Endothelial cell of umbilical vein (primary cell): Measurements from ENCODE around the gene SWAP70. TPM values are rescaled to one million over a fixed set of nuclear protein-coding genes. Genes with fewer than 3 reads are reported as not detected.

ENCODE experiments used
- BruUV-seq: library from RNA; stranded (reverse); fragments of 400-500 nt; replicated peaks from 2 replicates; lab custom pipeline; 2021; lab: Mats Ljungman, UMichigan
- CTCF ChIA-PET: fragments of 300-600, 350-600 bp; sonication (Branson Sonifier 250); formaldehyde crosslinking; loops from one replicate; lab custom pipeline; 2021; ENCODE audit warnings: antibody characterized with exemption, inconsistent platforms; lab: Charles Lee
- POLR2A ChIA-PET: fragments of 300-600, 350-600 bp; sonication (Branson Sonifier 250); formaldehyde crosslinking; loops from one replicate; lab custom pipeline; 2021; ENCODE audit warnings: antibody characterized with exemption, inconsistent platforms; lab: Charles Lee
- DNase-seq: peaks from one replicate; pipeline ENCODE4 v3.0.0-alpha.2; 2011; ENCODE audit warnings: low read depth, low spot score
- FAIRE-seq: peaks from 2 replicates; lab custom pipeline; 2011; peaks lifted over from hg19 to GRCh38; lab: Jason Lieb, UNC
- H2AFZ ChIP-seq: 2 replicates; pipeline ENCODE4 v1.6.0; 2012; ENCODE audit warnings: low read depth, low read length, control low read depth, inconsistent platforms
- H3K27ac ChIP-seq: 2 replicates; pipeline ENCODE4 v1.5.1; 2011; ENCODE audit warnings: low read depth, mild to moderate bottlenecking, control low read depth, low read length, moderate library complexity; ENCODE audit not compliant: insufficient read depth
- H3K27me3 ChIP-seq, 2 experiments: 2 replicates each; pipeline versions ENCODE4 v1.6.0 to v1.6.1; 2011; ENCODE audit warnings: low read length in 2 of 2, mixed read lengths in 1 of 2; ENCODE audit not compliant: control insufficient read depth in 2 of 2, insufficient read depth in 2 of 2
- H3K36me3 ChIP-seq, 2 experiments: 2 replicates in 1 of 2; 3 replicates in 1 of 2; pipeline ENCODE4 v1.5.1; 2011; ENCODE audit warnings: low read length in 2 of 2, mild to moderate bottlenecking in 1 of 2, moderate library complexity in 1 of 2; ENCODE audit not compliant: control insufficient read depth in 2 of 2, insufficient read depth in 2 of 2; ENCODE audit errors: extremely low read depth in 1 of 2
- H3K4me1 ChIP-seq: 3 replicates; pipeline ENCODE4 v1.5.1; 2011; ENCODE audit warnings: mild to moderate bottlenecking, low read length; ENCODE audit not compliant: control insufficient read depth, insufficient read depth; ENCODE audit errors: extremely low read depth
- H3K4me2 ChIP-seq: 2 replicates; pipeline ENCODE4 v1.6.1; 2011; ENCODE audit warnings: low read length, control low read depth, mixed read lengths; ENCODE audit not compliant: insufficient read depth
- H3K4me3 ChIP-seq, 3 experiments: fragments of 200-600 bp in 1 of 3; sonication (generic), shearing (Covaris generic) in 1 of 3; replicated peaks in 1 of 3; 2 replicates each; pipeline ENCODE4 v1.5.1; 2011 to 2016; ENCODE audit warnings: control low read depth in 3 of 3, low read length in 3 of 3, mild to moderate bottlenecking in 2 of 3, inconsistent platforms in 1 of 3, low read depth in 1 of 3, moderate library complexity in 1 of 3; ENCODE audit not compliant: insufficient read depth in 1 of 3
- H3K79me2 ChIP-seq: 2 replicates; pipeline ENCODE4 v1.6.0; 2012; ENCODE audit warnings: low read length, inconsistent platforms; ENCODE audit not compliant: control insufficient read depth, insufficient read depth
- H3K9ac ChIP-seq: replicated peaks from 2 replicates; pipeline ENCODE3; 2011; ENCODE audit warnings: low read length, control low read depth; ENCODE audit not compliant: insufficient read depth; ENCODE audit errors: extremely low read depth
- H3K9me1 ChIP-seq: replicated peaks from 3 replicates; pipeline ENCODE4 v1.6.0; 2011; ENCODE audit warnings: mild to moderate bottlenecking, low read length; ENCODE audit not compliant: control insufficient read depth, insufficient read depth; ENCODE audit errors: extremely low read depth
- H3K9me3 ChIP-seq: replicated peaks from 2 replicates; pipeline ENCODE4 v1.5.1; 2012; ENCODE audit warnings: low read length, inconsistent platforms; ENCODE audit not compliant: control insufficient read depth, insufficient read depth
- H4K20me1 ChIP-seq: replicated peaks from 2 replicates; pipeline ENCODE3; 2011; ENCODE audit warnings: mild to moderate bottlenecking, low read length; ENCODE audit not compliant: control insufficient read depth, insufficient read depth; ENCODE audit errors: extremely low read depth
- CTCF ChIP-seq, 2 donors: IDR thresholded peaks; 1 replicate in 1 of 2; 2 replicates in 1 of 2; pipeline ENCODE4 v1.5.1; 2011; ENCODE audit warnings: low read length in 2 of 2, mild to moderate bottlenecking in 2 of 2, moderate library complexity in 2 of 2, control low read depth in 1 of 2, inconsistent platforms in 1 of 2, low read depth in 1 of 2; ENCODE audit not compliant: insufficient read depth in 1 of 2; ENCODE audit errors: extremely low read depth in 1 of 2
- EZH2 ChIP-seq: IDR thresholded peaks from 2 replicates; pipeline ENCODE4 v1.6.1; 2012; ENCODE audit warnings: borderline replicate concordance, low read depth, mild to moderate bottlenecking, moderate library complexity, low read length, inconsistent platforms; ENCODE audit not compliant: severe bottlenecking
- GATA2 ChIP-seq: IDR thresholded peaks from 2 replicates; pipeline ENCODE4 v1.7.0; 2011; ENCODE audit warnings: low read depth, mild to moderate bottlenecking, moderate library complexity, mixed read lengths, low read length; ENCODE audit not compliant: insufficient read length, insufficient read depth
- JUN ChIP-seq: IDR thresholded peaks from 2 replicates; pipeline ENCODE4 v1.6.1; 2011; ENCODE audit warnings: borderline replicate concordance, low read depth; ENCODE audit not compliant: insufficient read length, insufficient read depth
- MAX ChIP-seq: IDR thresholded peaks from 2 replicates; pipeline ENCODE4 v1.6.1; 2011; ENCODE audit not compliant: insufficient read depth, insufficient read length
- MYC ChIP-seq: IDR thresholded peaks from one replicate; pipeline ENCODE4 v1.6.1; 2011; ENCODE audit warnings: mild to moderate bottlenecking, low read depth, low read length
- POLR2A ChIP-seq: IDR thresholded peaks from 2 replicates; pipeline ENCODE4 v1.6.1; 2012; ENCODE audit warnings: low read depth, mild to moderate bottlenecking, control low read depth, low read length
- POLR2AphosphoS5 ChIP-seq: IDR thresholded peaks from 2 replicates; pipeline ENCODE4 v1.6.1; 2012; ENCODE audit warnings: low read depth, mild to moderate bottlenecking, control low read depth, low read length, moderate library complexity; ENCODE audit not compliant: insufficient read depth
- dilution Hi-C: fragments of 300-500 bp; cut with MboI; formaldehyde crosslinking; loops from one replicate; pipeline ENCODE4 v1.15.0; 2019; ENCODE audit warnings: low sequenced_read_pairs; ENCODE audit not compliant: extremely low pct_ligation_motif_present
- intact Hi-C: fragments of 100-400 bp; cut with micrococcal nuclease; formaldehyde crosslinking; loops from one replicate; pipeline ENCODE4 v1.10.0; 2022
- polyA plus RNA-seq, 4 experiments: library from polyadenylated mRNA; depleted of rRNA in 3 of 4; stranded (reverse) in 3 of 4; unstranded in 1 of 4; fragments of >200 nt; gene quantifications; 2 replicates each; pipeline versions ENCODE4 v1.2.1 to v1.2.3, GENCODE V29; 2011 to 2012; ENCODE audit warnings: missing spikeins in 1 of 4
- total RNA-seq: library from RNA; stranded (reverse); gene quantifications from 2 replicates; pipeline ENCODE4 v1.2.3, GENCODE V29; 2021

Gene SWAP70
- total and polyA plus RNA-seq, 2 donors (not counting 3 experiments of a cell fraction or from before 2014, with no cell fraction given) = 52.5 to 165 TPM

GRCh38 chr11:9750551-9750950 is 86.7 kb downstream of the SWAP70 start:
- Histone ChIP-seq H2AFZ (no peak overlapping the region), H3K9me1 (no peaks in the 10 kb centered on the region), H3K27me3 (no peaks in the 10 kb centered on the region), H3K27ac (no peak overlapping the region), H3K36me3 (peaks cover 28 to 30% of the 10 kb centered on the region in 2 experiments), H4K20me1 (no peaks in the 10 kb centered on the region), H3K4me1 (peaks cover 20% of the 10 kb centered on the region), H3K9me3 (no peaks in the 10 kb centered on the region), H3K79me2 (peaks cover 16% of the 10 kb centered on the region), H3K4me3 (no peak overlapping the region), H3K4me2 (no peak overlapping the region), H3K9ac (no peak overlapping the region)
- CTCF ChIA-PET = interaction anchor here (0.6 to 5.4 kb wide), 8 partner anchors 22 to 616 kb away, joined by 3 to 65 read pairs (median 10); no protein-coding TSS in a partner anchor
- dilution Hi-C loops = no loop called here
- DNase-seq = peak; percentile 38
- TF ChIP-seq POLR2AphosphoS5 (no peak), POLR2A (no peak), EZH2 (no peak), MYC (no peak), GATA2 (no peak), MAX (no peak), JUN (no peak), CTCF (IDR thresholded peaks at IDR 0.05; ENCODE audit: extremely low read depth in 1 of 2, insufficient read depth in 1 of 2, low read depth in 1 of 2, low read length in 2 of 2) (no peak)
- FAIRE-seq = peak; percentile 76
- intact Hi-C loops = no loop called here
- POLR2A ChIA-PET = interaction anchor here (1.9 kb wide), 1 partner anchor 555 kb away, joined by 6 read pairs; the partner anchor contains the start of gene ADM
- no TSS peak for BruUV-seq
